ENCODE results near the gene PLBD1. TPM values are rescaled to one million over a fixed set of nuclear protein-coding genes. Genes with fewer than 3 reads are reported as not detected.

PLBD1 gene
- total RNA-seq, 1 experiment from 2014 or later: 49.6 TPM

- TF ChIP-seq MAX (CRISPR knock-in tag; IDR thresholded peaks at IDR 0.05) (no peak), ETV6 (CRISPR knock-in tag; IDR thresholded peaks at IDR 0.05) (no peak), SMAD4 (CRISPR knock-in tag; IDR thresholded peaks at IDR 0.05) (no peak), ZNF396 (CRISPR knock-in tag; IDR thresholded peaks at IDR 0.05; ENCODE audit: borderline replicate concordance) (no peak), KAT7 (CRISPR knock-in tag; IDR thresholded peaks at IDR 0.05; ENCODE audit: borderline replicate concordance) (no peak), GABPB1 (CRISPR knock-in tag; IDR thresholded peaks at IDR 0.05) (no peak)
Observed at GRCh38 chr12:14614704-14615121, 47.0 kb upstream of the PLBD1 start (continued).

GRCh38 chr12:14613718-14614117, 46.0 kb upstream of the PLBD1 start:
- Mint-ChIP-seq H3K27me3 (ENCODE audit: low read depth) (no peaks in the 10 kb centered on the region), H3K4me1 (peaks cover 16% of the 10 kb centered on the region), H3K27ac (no peak overlapping the region), H3K9me3 (peaks cover 22% of the 10 kb centered on the region), H3K4me3 (no peak overlapping the region), H3K36me3 (peaks cover 11% of the 10 kb centered on the region; the same call in 1 of the 2 replicates)
- CTCF ChIA-PET: interaction anchor here (0.9 to 1.7 kb wide), 3 partner anchors 41 to 375 kb away, joined by 3 to 6 read pairs (median 4); no protein-coding TSS in a partner anchor
- POLR2A ChIA-PET: interaction anchor here (0.6 kb wide), 1 partner anchor 1476 kb away, joined by 5 read pairs; no protein-coding TSS in a partner anchor
- ATAC-seq: no peak
- DNase-seq (ENCODE audit: low spot score): no peak
- no peak for TF ChIP-seq ZMAT4 (CRISPR knock-in tag; IDR thresholded peaks at IDR 0.05)
- no peak for TF ChIP-seq ZNF532 (CRISPR knock-in tag; IDR thresholded peaks at IDR 0.05; ENCODE audit: borderline replicate concordance)
- no peak for TF ChIP-seq FOXJ3 (CRISPR knock-in tag; IDR thresholded peaks at IDR 0.05; ENCODE audit: borderline replicate concordance)
- TF ChIP-seq E2F5 (CRISPR knock-in tag; IDR thresholded peaks at IDR 0.05): no peak
- no peak for TF ChIP-seq MYBL2 (CRISPR knock-in tag; IDR thresholded peaks at IDR 0.05)
- no peak for TF ChIP-seq ARID4B (CRISPR knock-in tag; IDR thresholded peaks at IDR 0.05; ENCODE audit: borderline replicate concordance)
- TF ChIP-seq ATF3 (CRISPR knock-in tag; conservative IDR thresholded peaks at IDR 0.05): no peak
- TF ChIP-seq FOXP1 (CRISPR knock-in tag; IDR thresholded peaks at IDR 0.05; ENCODE audit: borderline replicate concordance): no peak
- no peak for TF ChIP-seq MXD4 (CRISPR knock-in tag; IDR thresholded peaks at IDR 0.05; ENCODE audit: borderline replicate concordance)
- no peak for TF ChIP-seq SMAD4 (CRISPR knock-in tag; IDR thresholded peaks at IDR 0.05)
- TF ChIP-seq GTF2I (CRISPR knock-in tag; conservative IDR thresholded peaks at IDR 0.05): no peak
- no peak for TF ChIP-seq PREB (CRISPR knock-in tag; IDR thresholded peaks at IDR 0.05; ENCODE audit: borderline replicate concordance)
- TF ChIP-seq NFYB (CRISPR knock-in tag; conservative IDR thresholded peaks at IDR 0.05; ENCODE audit: low read depth): no peak
- TF ChIP-seq ZNF416 (CRISPR knock-in tag; IDR thresholded peaks at IDR 0.05): no peak
- TF ChIP-seq ZBTB43 (CRISPR knock-in tag; IDR thresholded peaks at IDR 0.05): no peak
- no peak for TF ChIP-seq ESRRA (CRISPR knock-in tag; IDR thresholded peaks at IDR 0.05; ENCODE audit: borderline replicate concordance)

Measured in WTC11 (cell line).